GM12878 (cell line): ENCODE results near the gene DPYSL3. TPM values are rescaled to one million over a fixed set of nuclear protein-coding genes. Genes with fewer than 3 reads are reported as not detected.

ENCODE experiments used
- CEBPB ChIP-seq, 2 experiments: fragments of 150-350 bp in 1 of 2; IDR thresholded peaks; 2 replicates each; pipeline ENCODE4 v1.6.1; 2012 to 2014; ENCODE audit warnings: low read depth in 2 of 2, low read length in 2 of 2, borderline replicate concordance in 1 of 2, inconsistent platforms in 1 of 2
- CHD2 ChIP-seq: IDR thresholded peaks from 2 replicates; pipeline ENCODE4 v1.6.1; 2011; ENCODE audit warnings: low read depth, low read length, improper control_type of control experiment, borderline replicate concordance
- NKRF ChIP-seq: fragments of 450-650 bp; conservative IDR thresholded peaks from 2 replicates; pipeline ENCODE4 v1.6.1; 2017; ENCODE audit warnings: mild to moderate bottlenecking, moderate library complexity
- SKIL ChIP-seq: fragments of 450-650 bp; IDR thresholded peaks from 2 replicates; pipeline ENCODE4 v1.6.1; 2017; ENCODE audit warnings: mild to moderate bottlenecking, low read depth, inconsistent platforms; ENCODE audit not compliant: poor library complexity, severe bottlenecking
- polyA plus RNA-seq, 11 experiments: library from polyadenylated mRNA; depleted of rRNA in 4 of 11; unstranded in 6 of 11; stranded (reverse) in 5 of 11; fragments of >200 nt; fragmentation: Nextera tagmentation in 4 of 11; fragmentation: Illumina TruSeq in 1 of 11; extraction: Ambion mirVana in 4 of 11; extraction: Trizol in 1 of 11; gene quantifications; 1 replicate in 1 of 11; 2 replicates in 10 of 11; pipeline versions ENCODE4 v1.2.1 to v1.2.3, GENCODE V29; 2011 to 2016; ENCODE audit warnings: inconsistent platforms in 2 of 11, missing spikeins in 2 of 11, low read depth in 1 of 11
- total RNA-seq, 4 experiments: library from RNA; depleted of rRNA in 3 of 4; stranded (reverse); fragments of >200 nt in 3 of 4; fragmentation: Illumina TruSeq in 1 of 4; extraction: Trizol in 1 of 4; gene quantifications; 2 replicates each; pipeline versions ENCODE4 v1.2.1 to v1.2.3, GENCODE V29; 2013 to 2021
- TF ChIP-seq, protein P1 (sequence below): fragments of 450-650 bp; IDR thresholded peaks from 2 replicates; pipeline ENCODE4 v1.6.1; 2018; ENCODE audit warnings: mild to moderate bottlenecking, low read depth, moderate library complexity; ENCODE audit not compliant: partially characterized antibody
- TF ChIP-seq, protein P2 (sequence below): IDR thresholded peaks from 2 replicates; pipeline ENCODE4 v1.6.1; 2012; ENCODE audit warnings: improper control_type of control experiment, low read depth, low read length; ENCODE audit not compliant: insufficient replicate concordance

The DPYSL3 gene
- total and polyA plus RNA-seq, 10 of the 15 experiments (the other 5 are each of a cell fraction or from before 2014, with no cell fraction given) = 0.08 to 1.5 (median 0.45) TPM; not detected in 1

DNA sequence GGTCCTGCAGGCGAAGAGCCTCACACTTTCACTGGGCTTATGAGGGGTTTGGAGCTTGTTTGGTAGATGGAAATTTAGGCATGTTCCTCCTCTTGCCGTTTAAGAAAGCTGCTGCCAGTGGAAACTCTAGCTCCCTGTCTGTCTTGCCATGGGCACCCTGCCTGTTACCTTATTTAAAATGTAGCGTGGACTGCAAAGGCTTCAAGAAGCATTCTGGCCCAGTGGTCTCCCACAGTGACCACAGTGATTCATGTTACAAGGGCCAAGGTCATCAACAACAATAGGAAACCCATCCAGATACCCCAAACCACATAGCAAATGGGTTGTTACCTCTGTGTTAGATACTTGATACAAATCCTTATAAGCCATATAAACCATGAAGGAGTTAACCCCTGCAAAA, 96.6 kb downstream of the DPYSL3 start (continued):
- TF ChIP-seq SKIL (no peak), CEBPB (IDR thresholded peaks at IDR 0.05; ENCODE audit: borderline replicate concordance in 1 of 2, low read depth in 2 of 2, low read length in 2 of 2) (no peak), NKRF (no peak), CHD2 (no peak)
- TF ChIP-seq, protein P1, sequence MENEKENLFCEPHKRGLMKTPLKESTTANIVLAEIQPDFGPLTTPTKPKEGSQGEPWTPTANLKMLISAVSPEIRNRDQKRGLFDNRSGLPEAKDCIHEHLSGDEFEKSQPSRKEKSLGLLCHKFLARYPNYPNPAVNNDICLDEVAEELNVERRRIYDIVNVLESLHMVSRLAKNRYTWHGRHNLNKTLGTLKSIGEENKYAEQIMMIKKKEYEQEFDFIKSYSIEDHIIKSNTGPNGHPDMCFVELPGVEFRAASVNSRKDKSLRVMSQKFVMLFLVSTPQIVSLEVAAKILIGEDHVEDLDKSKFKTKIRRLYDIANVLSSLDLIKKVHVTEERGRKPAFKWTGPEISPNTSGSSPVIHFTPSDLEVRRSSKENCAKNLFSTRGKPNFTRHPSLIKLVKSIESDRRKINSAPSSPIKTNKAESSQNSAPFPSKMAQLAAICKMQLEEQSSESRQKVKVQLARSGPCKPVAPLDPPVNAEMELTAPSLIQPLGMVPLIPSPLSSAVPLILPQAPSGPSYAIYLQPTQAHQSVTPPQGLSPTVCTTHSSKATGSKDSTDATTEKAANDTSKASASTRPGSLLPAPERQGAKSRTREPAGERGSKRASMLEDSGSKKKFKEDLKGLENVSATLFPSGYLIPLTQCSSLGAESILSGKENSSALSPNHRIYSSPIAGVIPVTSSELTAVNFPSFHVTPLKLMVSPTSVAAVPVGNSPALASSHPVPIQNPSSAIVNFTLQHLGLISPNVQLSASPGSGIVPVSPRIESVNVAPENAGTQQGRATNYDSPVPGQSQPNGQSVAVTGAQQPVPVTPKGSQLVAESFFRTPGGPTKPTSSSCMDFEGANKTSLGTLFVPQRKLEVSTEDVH = no peak
- TF ChIP-seq, protein P2, sequence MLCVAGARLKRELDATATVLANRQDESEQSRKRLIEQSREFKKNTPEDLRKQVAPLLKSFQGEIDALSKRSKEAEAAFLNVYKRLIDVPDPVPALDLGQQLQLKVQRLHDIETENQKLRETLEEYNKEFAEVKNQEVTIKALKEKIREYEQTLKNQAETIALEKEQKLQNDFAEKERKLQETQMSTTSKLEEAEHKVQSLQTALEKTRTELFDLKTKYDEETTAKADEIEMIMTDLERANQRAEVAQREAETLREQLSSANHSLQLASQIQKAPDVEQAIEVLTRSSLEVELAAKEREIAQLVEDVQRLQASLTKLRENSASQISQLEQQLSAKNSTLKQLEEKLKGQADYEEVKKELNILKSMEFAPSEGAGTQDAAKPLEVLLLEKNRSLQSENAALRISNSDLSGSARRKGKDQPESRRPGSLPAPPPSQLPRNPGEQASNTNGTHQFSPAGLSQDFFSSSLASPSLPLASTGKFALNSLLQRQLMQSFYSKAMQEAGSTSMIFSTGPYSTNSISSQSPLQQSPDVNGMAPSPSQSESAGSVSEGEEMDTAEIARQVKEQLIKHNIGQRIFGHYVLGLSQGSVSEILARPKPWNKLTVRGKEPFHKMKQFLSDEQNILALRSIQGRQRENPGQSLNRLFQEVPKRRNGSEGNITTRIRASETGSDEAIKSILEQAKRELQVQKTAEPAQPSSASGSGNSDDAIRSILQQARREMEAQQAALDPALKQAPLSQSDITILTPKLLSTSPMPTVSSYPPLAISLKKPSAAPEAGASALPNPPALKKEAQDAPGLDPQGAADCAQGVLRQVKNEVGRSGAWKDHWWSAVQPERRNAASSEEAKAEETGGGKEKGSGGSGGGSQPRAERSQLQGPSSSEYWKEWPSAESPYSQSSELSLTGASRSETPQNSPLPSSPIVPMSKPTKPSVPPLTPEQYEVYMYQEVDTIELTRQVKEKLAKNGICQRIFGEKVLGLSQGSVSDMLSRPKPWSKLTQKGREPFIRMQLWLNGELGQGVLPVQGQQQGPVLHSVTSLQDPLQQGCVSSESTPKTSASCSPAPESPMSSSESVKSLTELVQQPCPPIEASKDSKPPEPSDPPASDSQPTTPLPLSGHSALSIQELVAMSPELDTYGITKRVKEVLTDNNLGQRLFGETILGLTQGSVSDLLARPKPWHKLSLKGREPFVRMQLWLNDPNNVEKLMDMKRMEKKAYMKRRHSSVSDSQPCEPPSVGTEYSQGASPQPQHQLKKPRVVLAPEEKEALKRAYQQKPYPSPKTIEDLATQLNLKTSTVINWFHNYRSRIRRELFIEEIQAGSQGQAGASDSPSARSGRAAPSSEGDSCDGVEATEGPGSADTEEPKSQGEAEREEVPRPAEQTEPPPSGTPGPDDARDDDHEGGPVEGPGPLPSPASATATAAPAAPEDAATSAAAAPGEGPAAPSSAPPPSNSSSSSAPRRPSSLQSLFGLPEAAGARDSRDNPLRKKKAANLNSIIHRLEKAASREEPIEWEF = no peak
- TF ChIP-seq, all 136 proteins: peak for 0
